GM18909 (cell line): ENCODE measurements around the gene RPUSD4.

Experiments used
- ATAC-seq: cut with Tn5 transposase; IDR thresholded peaks from one replicate; pipeline ENCODE4 v1.9.1; 2021; ENCODE audit warnings: mild to moderate bottlenecking; ENCODE audit not compliant: unreplicated experiment, poor library complexity

RPUSD4 gene

DNA sequence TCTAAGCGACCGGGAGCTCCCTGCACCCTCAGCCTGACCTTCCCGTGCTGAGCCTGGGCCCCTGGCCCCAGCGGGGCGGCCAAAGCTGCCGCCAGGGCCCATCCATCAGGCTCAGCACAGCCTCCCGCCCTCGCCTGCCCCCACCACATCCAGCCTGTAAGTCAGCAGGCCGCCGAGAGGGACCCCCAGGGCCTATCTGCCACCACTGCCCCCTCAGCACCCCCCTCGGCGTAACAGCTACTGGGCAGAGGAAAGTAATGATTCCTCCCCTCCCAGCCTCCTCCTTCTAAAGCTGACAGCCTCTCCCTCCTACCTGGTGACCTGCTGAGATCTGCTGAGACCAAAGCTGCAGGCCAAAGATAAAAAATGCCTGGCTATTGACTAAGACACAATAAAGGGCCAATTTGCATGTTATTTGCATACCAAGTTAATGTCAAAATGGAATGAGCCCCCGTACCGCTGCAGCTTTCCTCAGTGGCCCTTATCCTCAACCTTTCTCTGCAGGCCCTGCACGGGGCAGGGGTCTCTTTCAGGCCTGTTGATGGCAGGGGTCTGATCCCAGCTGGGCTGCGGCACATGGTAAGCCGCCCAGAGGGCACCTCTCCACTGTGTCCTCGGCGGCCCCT is 51.6 kb downstream of the RPUSD4 start:
- no peak for ATAC-seq

GRCh38 chr11:126158054-126158791 is 53.2 kb downstream of the RPUSD4 start:
- ATAC-seq = no peak

- no peak for ATAC-seq
Observed at GRCh38 chr11:126157326-126158030, 54.0 kb downstream of the RPUSD4 start.

DNA sequence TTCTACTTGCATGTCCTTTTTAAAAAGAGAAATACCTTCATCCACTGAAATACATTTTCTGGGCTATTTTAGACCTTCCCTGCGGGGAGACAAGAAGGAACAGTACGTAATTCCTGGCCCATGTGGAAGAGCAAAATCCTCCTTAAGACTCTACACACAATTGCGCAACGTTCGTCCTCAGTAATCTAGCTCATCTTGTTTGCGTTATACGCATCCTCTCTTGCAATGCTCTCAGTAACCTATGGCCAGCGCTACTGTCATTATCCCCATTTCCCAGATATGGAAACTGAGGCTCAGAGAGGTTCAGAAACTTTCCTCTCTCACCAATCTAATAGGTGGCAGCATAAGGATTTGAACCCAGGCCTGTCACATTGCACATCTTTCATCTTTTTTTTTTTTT is 54.6 kb downstream of the RPUSD4 start:
- ATAC-seq = no peak

DNA sequence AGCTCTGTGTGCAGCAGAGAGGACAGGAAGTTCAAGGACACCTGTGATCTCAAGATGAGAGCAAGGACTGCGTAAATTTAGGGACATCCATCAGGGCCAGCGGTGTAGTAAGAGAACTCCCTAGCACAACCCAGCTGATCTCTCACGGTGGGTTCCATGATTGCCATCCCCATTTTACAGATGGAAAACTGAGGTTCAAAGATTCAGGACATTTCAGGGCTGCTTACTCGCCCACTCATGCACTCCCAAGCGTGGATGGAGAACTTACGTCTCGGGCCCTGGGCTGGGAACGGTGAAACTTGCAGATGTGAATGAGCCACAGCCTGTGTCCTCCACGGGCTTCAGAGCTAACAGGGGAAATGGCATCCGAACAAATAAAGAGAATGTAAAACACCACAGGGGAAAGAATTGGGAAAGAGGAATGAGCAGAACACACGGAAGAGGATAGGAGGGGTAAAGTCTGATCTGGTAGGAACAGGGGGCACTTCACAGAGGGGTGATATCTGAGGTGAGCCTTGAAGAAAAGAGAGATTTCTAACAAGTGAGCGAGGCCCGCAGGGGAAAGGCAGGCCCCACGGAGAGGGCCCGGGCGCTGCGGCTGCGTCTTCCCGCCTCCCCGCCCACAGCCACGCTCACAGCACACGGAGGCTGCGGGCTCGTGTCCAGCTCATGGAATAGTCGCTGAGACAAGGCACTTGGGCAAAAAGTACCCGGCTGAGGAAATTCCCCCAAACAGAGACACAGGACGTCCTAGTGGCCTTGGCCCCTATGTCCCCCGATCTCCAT is 55.9 kb downstream of the RPUSD4 start:
- ATAC-seq = no peak

GRCh38 chr11:126154691-126155090 is 56.8 kb downstream of the RPUSD4 start:
- no peak for ATAC-seq

DNA sequence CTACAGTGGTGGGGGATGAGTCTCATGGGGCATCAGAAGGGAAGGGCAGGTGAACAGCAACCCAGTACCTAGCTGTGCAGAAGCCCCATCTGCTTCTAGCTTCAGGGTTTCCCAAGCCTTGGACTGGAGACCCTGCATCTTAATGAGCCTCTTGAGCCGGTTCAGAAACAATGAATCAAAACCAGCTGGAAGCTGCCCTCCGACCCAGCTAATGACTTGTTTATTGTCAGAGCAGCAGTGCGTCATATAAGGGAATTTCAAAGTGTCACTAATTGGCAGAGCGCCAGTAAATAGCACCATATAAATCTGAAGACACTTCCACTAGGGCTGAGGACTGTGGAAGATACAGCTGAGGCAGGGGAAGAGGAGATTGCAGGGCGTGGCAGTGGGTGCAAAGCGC is 57.5 kb downstream of the RPUSD4 start:
- ATAC-seq = no peak

- no peak for ATAC-seq
Observed at GRCh38 chr11:126153006-126153405, 58.4 kb downstream of the RPUSD4 start.

DNA sequence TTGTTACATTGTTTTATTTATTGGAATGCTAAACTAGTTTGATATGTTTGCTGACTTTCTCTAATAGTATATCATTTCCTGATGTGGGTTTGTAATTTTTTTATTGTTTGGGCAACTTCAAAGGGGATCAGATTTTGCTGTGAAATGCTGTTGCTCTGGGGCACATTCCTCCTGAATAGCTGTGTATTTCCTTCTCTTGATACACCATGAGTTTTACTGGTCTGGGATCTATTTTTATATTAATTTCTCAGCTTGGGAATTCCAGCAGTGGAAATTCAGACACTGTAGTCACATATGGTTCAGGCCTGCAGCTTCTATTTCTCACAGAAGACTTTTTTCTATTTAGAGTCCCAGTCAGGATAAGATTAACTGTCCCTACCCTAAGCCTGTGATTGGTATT is 58.9 kb downstream of the RPUSD4 start:
- no peak for ATAC-seq

DNA sequence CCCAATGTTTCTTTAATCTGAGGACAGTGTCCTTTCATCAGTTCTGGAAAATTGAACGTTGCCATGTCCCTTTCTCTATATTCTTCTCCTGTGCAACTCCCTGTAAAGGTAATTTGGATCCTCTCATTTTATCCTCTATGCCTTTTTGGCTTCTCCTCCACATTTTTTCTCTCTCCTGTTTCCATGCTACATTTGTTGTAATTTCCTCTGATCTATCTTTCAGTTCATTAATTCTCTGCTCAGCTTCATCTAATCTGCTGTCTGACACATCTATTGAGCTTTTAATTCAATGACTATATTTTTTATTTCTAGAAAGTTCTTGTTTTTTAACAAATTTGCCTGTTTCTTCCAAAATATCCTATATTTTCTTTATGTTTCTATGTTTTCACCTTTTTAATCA is 59.3 kb downstream of the RPUSD4 start:
- no peak for ATAC-seq
